GM21737 (cell line): ENCODE data around the gene EDC3.
"Not testable (repeated sequence)": the region's sequence is repeated elsewhere in the genome, so short reads cannot be mapped to it uniquely, and the experiment has no call there.

Experiments
- ATAC-seq: cut with Tn5 transposase; IDR thresholded peaks from one replicate; pipeline ENCODE4 v1.9.1; 2021; ENCODE audit warnings: mild to moderate bottlenecking, moderate library complexity; ENCODE audit not compliant: unreplicated experiment

The EDC3 gene

GRCh38 chr15:74653426-74654102, 42.3 kb downstream of the EDC3 start:
- ATAC-seq = no peak

GRCh38 chr15:74651242-74651741, 44.5 kb downstream of the EDC3 start:
- ATAC-seq = no peak

GRCh38 chr15:74648051-74648842, 47.6 kb downstream of the EDC3 start:
- ATAC-seq = no peak

GRCh38 chr15:74646480-74646879, 49.3 kb downstream of the EDC3 start:
- ATAC-seq = no peak

- no peak for ATAC-seq
Observed at GRCh38 chr15:74643665-74644204, 52.1 kb downstream of the EDC3 start.

- ATAC-seq = no peak
Observed at GRCh38 chr15:74642734-74643664, 52.8 kb downstream of the EDC3 start.

GRCh38 chr15:74642348-74642733, 53.5 kb downstream of the EDC3 start:
- ATAC-seq = no peak

- no peak for ATAC-seq
Observed at GRCh38 chr15:74641151-74641550, 54.7 kb downstream of the EDC3 start.

- ATAC-seq = no peak
Observed at GRCh38 chr15:74636984-74637383, 58.8 kb downstream of the EDC3 start.

GRCh38 chr15:74635228-74635627, 60.6 kb downstream of the EDC3 start:
- no peak for ATAC-seq

GRCh38 chr15:74633781-74634180, 62.0 kb downstream of the EDC3 start:
- no peak for ATAC-seq

- no peak for ATAC-seq
Observed at GRCh38 chr15:74632601-74633000, 63.2 kb downstream of the EDC3 start.

GRCh38 chr15:74631935-74632560, 63.8 kb downstream of the EDC3 start:
- ATAC-seq = no peak

- no peak for ATAC-seq
Observed at GRCh38 chr15:74631408-74631807, 64.4 kb downstream of the EDC3 start.

GRCh38 chr15:74631087-74631385, 64.8 kb downstream of the EDC3 start:
- no peak for ATAC-seq

GRCh38 chr15:74630284-74631086, 65.3 kb downstream of the EDC3 start:
- ATAC-seq = no peak

- not testable (repeated sequence) for ATAC-seq
Observed at GRCh38 chr15:74629696-74630095, 66.1 kb downstream of the EDC3 start.

GRCh38 chr15:74628949-74629348, 66.9 kb downstream of the EDC3 start:
- no peak for ATAC-seq

- no peak for ATAC-seq
Observed at GRCh38 chr15:74628199-74628598, 67.6 kb downstream of the EDC3 start.

- ATAC-seq = no peak
Observed at GRCh38 chr15:74627766-74628165, 68.1 kb downstream of the EDC3 start.
